ENCODE measurements around the gene PSMC1. TPM values are rescaled to one million over a fixed set of nuclear protein-coding genes. Genes with fewer than 3 reads are reported as not detected.

The PSMC1 gene
- total RNA-seq, 8 experiments from 2014 or later = 156 to 273 (median 207) TPM

- 80 to 100% (median 93%) methylated on average over 1 to 3 of the region's 7 CpGs; no CpG with 5 or more reads in 2 of the 10 experiments for WGBS, 10 experiments
- ATAC-seq (replicated peaks in 6 of 8) = no peak
- in situ Hi-C loops (cut with MboI; ENCODE audit: low pct_unique_long_range_greater_than_20kb in 2 of 9, low sequenced_read_pairs in 9 of 9, unreplicated experiment in 9 of 9) = no loop called here
- Histone ChIP-seq H3K4me3 (no peak overlapping the region), H3K4me1 (replicated peaks in 1 of 2) (no peaks in the 10 kb centered on the region), H3K27ac (no peak overlapping the region)
These were observed 40.3 kb downstream of the PSMC1 start for GRCh38 chr14:90296641-90297040.

DNA sequence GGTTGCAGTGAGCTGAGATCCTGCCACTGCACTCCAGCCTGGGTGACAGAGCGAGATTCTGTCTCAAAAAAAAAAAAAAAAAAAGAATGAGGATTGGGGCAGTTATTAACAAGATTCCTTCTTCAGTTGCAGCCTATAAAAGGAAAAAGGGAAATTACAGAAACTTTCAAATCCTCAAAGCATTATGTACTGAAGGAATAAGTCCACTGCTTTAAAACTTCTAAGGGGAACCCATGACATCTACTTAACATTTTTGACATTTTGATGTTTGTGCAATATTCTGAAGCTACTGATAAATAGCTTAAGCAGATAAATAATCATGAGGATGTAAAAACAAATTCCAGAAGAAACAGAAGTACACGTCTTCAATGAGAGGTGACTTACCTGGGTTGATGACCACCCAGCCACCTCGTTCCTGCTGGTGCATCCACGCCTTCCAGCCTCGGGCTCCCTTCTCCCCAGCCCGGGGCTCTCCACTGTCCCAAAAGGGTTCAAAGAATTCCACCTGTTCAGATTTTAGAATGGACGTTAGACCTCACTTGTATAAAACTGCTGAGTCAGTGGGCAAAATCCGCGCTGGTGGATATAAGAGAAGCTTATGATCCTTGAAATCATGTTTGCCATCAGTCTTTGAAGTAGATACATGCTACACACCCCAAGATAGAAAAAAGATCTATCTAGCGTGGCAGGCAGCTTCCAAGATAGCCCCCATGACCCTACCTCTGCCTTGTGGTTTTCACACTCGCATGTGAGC, 41.7 kb downstream of the PSMC1 start:
- ATAC-seq (replicated peaks in 6 of 8) = no peak
- WGBS, 10 experiments = 83 to 100% (median 94%) methylated on average over 2 to 9 of the region's 11 CpGs
- Histone ChIP-seq H3K4me3 (no peak overlapping the region), H3K27ac (no peak overlapping the region), H3K4me1 (replicated peaks in 1 of 2) (no peaks in the 10 kb centered on the region)
- in situ Hi-C loops (cut with MboI; ENCODE audit: low pct_unique_long_range_greater_than_20kb in 2 of 9, low sequenced_read_pairs in 9 of 9, unreplicated experiment in 9 of 9) = no loop called here

DNA sequence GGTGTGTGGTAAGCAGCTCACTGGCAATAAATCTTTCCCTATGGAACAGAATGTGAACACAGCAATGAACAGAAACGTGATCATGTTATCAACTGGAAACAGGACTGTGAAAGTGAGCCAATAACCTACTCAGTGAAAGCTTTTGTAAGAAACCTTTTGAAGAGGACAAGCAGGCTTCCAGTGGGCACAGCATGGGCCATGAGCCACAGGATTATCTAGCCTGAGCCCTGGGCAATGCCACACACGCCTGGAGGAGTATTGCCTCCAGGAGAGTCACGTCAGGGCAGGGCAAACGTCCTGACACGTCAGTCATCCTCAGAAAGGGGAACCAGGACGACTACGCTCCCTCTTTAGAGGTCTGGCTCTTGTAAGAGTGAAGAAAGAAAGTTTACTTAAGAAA, 43.1 kb downstream of the PSMC1 start:
- in situ Hi-C loops (cut with MboI; ENCODE audit: low pct_unique_long_range_greater_than_20kb in 2 of 9, low sequenced_read_pairs in 9 of 9, unreplicated experiment in 9 of 9) = no loop called here
- Histone ChIP-seq H3K4me1 (replicated peaks in 1 of 2) (no peaks in the 10 kb centered on the region), H3K27ac (no peak overlapping the region), H3K4me3 (no peak overlapping the region)
- no peak for ATAC-seq (replicated peaks in 6 of 8)
- 33 to 93% (median 74%) methylated on average over 1 to 5 of the region's 7 CpGs; no CpG with 5 or more reads in 2 of the 10 experiments for WGBS, 10 experiments

DNA sequence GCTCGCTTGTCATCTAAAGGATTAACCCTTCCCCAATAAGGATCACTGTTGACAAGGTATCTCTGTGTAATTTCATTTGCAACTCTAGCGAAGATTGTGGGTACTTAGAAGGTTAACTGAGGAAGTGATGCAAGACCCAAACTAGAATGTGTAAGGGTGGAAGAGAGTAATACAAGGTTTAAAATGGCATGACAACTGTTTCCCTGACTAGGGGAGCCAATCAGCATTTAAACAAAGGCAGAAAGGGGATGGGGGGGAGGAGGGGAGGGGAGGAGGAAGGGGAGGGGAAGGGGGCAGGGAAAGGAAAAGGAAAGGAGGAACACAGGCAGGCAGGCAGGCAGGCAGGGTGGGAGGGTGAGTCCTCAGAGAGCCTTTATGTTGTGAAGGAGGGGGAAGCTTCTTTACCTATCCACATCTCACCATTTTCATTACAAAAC, 44.3 kb downstream of the PSMC1 start:
- Histone ChIP-seq H3K27ac (no peak overlapping the region), H3K4me1 (replicated peaks in 1 of 2) (no peaks in the 10 kb centered on the region), H3K4me3 (no peak overlapping the region)
- in situ Hi-C loops (cut with MboI; ENCODE audit: low pct_unique_long_range_greater_than_20kb in 2 of 9, low sequenced_read_pairs in 9 of 9, unreplicated experiment in 9 of 9) = loop anchor here in 1 of 9 experiments (25.0 kb wide), 1 partner anchor 412 kb away; no protein-coding TSS in a partner anchor
- ATAC-seq (replicated peaks in 6 of 8) = peak in 1 of 8 experiments; percentile 13
- 78 to 100% (median 100%) methylated on average over 1 to 2 of the region's 2 CpGs; no CpG with 5 or more reads in 3 of the 10 experiments for WGBS, 10 experiments

GRCh38 chr14:90301122-90301521, 44.8 kb downstream of the PSMC1 start:
- Histone ChIP-seq H3K27ac (no peak overlapping the region), H3K4me1 (replicated peaks in 1 of 2) (no peaks in the 10 kb centered on the region), H3K4me3 (no peak overlapping the region)
- ATAC-seq (replicated peaks in 6 of 8) = peak in 1 of 8 experiments; percentile 14
- 66 to 100% (median 92%) methylated on average over 1 to 6 of the region's 6 CpGs; no CpG with 5 or more reads in 3 of the 10 experiments for WGBS, 10 experiments
- in situ Hi-C loops (cut with MboI; ENCODE audit: low pct_unique_long_range_greater_than_20kb in 2 of 9, low sequenced_read_pairs in 9 of 9, unreplicated experiment in 9 of 9) = loop anchor here in 1 of 9 experiments (25.0 kb wide), 1 partner anchor 411 kb away; no protein-coding TSS in a partner anchor

- Histone ChIP-seq H3K4me3 (no peak overlapping the region), H3K27ac (no peak overlapping the region), H3K4me1 (replicated peaks in 1 of 2) (no peaks in the 10 kb centered on the region)
- ATAC-seq (replicated peaks in 6 of 8) = peak in 7 of 8 experiments; percentile 50 to 68 (median 62)
- in situ Hi-C loops (cut with MboI; ENCODE audit: low pct_unique_long_range_greater_than_20kb in 2 of 9, low sequenced_read_pairs in 9 of 9, unreplicated experiment in 9 of 9) = loop anchor here in 1 of 9 experiments (25.0 kb wide), 1 partner anchor 411 kb away; no protein-coding TSS in a partner anchor
- 26 to 100% (median 72%) methylated on average over 1 to 5 of the region's 5 CpGs; no CpG with 5 or more reads in 1 of the 10 experiments for WGBS, 10 experiments
These were observed 45.3 kb downstream of the PSMC1 start for GRCh38 chr14:90301668-90302090.

DNA sequence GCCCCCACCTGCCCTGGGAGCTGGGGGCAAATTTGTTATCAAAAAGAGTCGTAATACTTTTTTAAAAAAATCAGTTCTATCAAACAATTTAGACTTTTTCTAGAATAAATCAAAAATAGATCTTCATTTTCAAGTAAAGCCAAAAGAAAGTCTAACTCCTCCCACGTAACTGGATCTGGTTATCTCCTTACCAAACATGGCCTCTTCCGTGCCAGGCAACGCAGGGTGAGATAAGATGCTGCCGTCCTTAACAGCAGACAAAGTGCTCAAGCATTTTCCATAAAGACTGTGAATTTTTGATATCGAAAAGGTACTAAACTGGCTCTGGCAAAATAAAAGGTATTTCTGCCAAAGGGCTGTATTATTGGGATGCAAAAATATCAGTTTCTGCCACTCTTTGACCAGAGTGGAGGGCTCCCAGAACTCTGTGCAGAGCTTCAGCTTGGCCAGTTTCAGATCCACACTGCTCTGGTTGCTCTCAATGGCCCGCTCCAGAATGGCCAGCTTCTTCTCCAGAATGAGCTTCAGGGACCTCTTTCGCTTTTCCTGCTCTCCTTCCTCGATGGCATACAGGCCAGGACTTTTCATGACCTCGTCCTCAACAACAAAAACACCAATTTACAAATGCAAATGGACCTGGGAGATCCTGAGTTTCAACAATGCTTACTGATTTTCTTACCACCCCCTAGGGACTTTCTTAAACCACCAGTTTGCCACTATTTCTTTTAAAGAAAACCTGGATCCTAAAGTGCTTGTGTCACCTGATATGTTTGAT, 46.4 kb downstream of the PSMC1 start:
- peak in 2 of 8 experiments; percentile 58 to 67 for ATAC-seq (replicated peaks in 6 of 8)

DNA sequence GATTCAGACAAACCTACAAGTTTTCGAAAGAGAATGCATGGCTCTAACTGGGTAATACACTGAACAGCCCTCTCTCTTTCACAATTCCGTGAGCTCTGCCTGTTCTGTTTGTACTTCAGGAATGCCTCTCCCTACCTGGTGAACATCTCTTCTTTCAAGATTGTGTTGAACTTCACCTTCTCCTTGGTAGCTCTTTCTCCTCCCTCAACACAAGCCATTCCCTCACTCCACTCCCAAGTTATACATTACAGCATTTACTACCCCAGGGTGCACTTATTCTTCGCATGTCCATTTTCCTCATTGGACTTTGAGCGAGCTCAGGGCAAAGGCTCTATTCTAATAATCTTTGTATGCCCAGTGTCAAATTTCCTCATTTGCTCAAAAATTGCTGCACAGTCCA, 47.1 kb downstream of the PSMC1 start:
- no peak overlapping the region for H3K27ac ChIP-seq
- H3K4me3 ChIP-seq = no peak overlapping the region
- ATAC-seq (replicated peaks in 6 of 8) = no peak
- in situ Hi-C loops (cut with MboI; ENCODE audit: low pct_unique_long_range_greater_than_20kb in 2 of 9, low sequenced_read_pairs in 9 of 9, unreplicated experiment in 9 of 9) = loop anchor here in 1 of 9 experiments (25.0 kb wide), 1 partner anchor 409 kb away; no protein-coding TSS in a partner anchor
- H3K4me1 ChIP-seq (replicated peaks in 1 of 2) = no peaks in the 10 kb centered on the region
- WGBS, 10 experiments = 86 to 100% (median 96%) methylated on average over 1 to 4 of the region's 4 CpGs; no CpG with 5 or more reads in 2 of the 10 experiments

More for the DNA sequence above, 46.4 kb downstream of the PSMC1 start:
- WGBS, 10 experiments = 33 to 100% (median 79%) methylated on average over 2 to 9 of the region's 10 CpGs
- Histone ChIP-seq H3K4me3 (no peak overlapping the region), H3K4me1 (replicated peaks in 1 of 2) (no peaks in the 10 kb centered on the region), H3K27ac (no peak overlapping the region)
- in situ Hi-C loops (cut with MboI; ENCODE audit: low pct_unique_long_range_greater_than_20kb in 2 of 9, low sequenced_read_pairs in 9 of 9, unreplicated experiment in 9 of 9) = loop anchor here in 1 of 9 experiments (25.0 kb wide), 1 partner anchor 410 kb away; no protein-coding TSS in a partner anchor

DNA sequence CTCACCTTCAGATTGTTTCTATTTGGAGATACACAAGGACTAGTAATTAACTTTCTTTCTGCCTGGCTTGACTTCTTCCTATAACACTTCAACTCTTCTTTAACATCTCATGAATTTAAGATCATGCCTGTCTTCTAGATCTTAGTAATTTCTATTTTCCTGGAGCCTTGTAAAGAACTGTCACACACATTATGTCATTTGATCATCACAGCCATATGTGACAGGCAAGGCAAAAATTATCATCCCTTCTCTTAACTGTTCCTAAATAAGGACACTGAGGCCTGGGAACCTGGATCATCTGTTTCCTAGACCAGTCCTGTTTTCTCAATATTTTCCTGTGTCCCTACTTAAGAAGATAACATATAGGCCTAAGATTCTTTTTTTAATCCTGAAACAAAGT, 48.1 kb downstream of the PSMC1 start:
- no peak overlapping the region for H3K4me3 ChIP-seq
- H3K27ac ChIP-seq = no peak overlapping the region
- H3K4me1 ChIP-seq (replicated peaks in 1 of 2) = no peaks in the 10 kb centered on the region
- no peak for ATAC-seq (replicated peaks in 6 of 8)
- in situ Hi-C loops (cut with MboI; ENCODE audit: low pct_unique_long_range_greater_than_20kb in 2 of 9, low sequenced_read_pairs in 9 of 9, unreplicated experiment in 9 of 9) = loop anchor here in 1 of 9 experiments (25.0 kb wide), 1 partner anchor 408 kb away; no protein-coding TSS in a partner anchor

DNA sequence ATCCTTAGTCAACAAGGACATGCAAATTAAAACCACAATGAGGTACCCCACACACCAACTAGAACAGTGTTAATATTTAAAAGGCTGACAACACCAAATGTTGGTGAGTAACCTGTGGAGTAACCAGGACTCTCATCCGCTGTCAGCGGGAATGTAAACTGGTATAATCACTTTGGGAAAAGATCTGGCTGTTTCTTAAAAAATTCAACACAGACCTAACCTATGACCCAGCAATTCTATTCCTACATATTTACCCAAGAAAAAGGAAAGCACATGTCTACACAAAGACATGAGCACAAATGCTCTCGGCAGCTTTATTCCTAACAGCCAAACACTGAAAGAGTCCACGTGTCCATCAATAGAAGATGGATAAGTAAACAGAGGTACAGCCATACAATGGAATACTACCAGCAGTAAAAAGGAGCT, 48.8 kb downstream of the PSMC1 start:
- WGBS, 10 experiments = 17 to 83% (median 69%) methylated on average over 2 to 4 of the region's 4 CpGs; no CpG with 5 or more reads in 2 of the 10 experiments
- in situ Hi-C loops (cut with MboI; ENCODE audit: low pct_unique_long_range_greater_than_20kb in 2 of 9, low sequenced_read_pairs in 9 of 9, unreplicated experiment in 9 of 9) = loop anchor here in 1 of 9 experiments (25.0 kb wide), 1 partner anchor 407 kb away; no protein-coding TSS in a partner anchor
- peak in 3 of 8 experiments; percentile 9 to 82 (median 27) for ATAC-seq (replicated peaks in 6 of 8)
- no peak overlapping the region for H3K4me3 ChIP-seq
- no peak overlapping the region for H3K27ac ChIP-seq
- H3K4me1 ChIP-seq (replicated peaks in 1 of 2) = no peaks in the 10 kb centered on the region

GRCh38 chr14:90308561-90308960, 52.2 kb downstream of the PSMC1 start:
- in situ Hi-C loops (cut with MboI; ENCODE audit: low pct_unique_long_range_greater_than_20kb in 2 of 9, low sequenced_read_pairs in 9 of 9, unreplicated experiment in 9 of 9) = loop anchor here in 1 of 9 experiments (25.0 kb wide), 1 partner anchor 404 kb away; no protein-coding TSS in a partner anchor
- ATAC-seq (replicated peaks in 6 of 8) = no peak
- WGBS, 10 experiments = 94 to 100% (median 100%) methylated on average over 1 to 7 of the region's 7 CpGs; no CpG with 5 or more reads in 2 of the 10 experiments
- no peaks in the 10 kb centered on the region for H3K4me1 ChIP-seq (replicated peaks in 1 of 2)
- no peak overlapping the region for H3K4me3 ChIP-seq
- no peak overlapping the region for H3K27ac ChIP-seq

DNA sequence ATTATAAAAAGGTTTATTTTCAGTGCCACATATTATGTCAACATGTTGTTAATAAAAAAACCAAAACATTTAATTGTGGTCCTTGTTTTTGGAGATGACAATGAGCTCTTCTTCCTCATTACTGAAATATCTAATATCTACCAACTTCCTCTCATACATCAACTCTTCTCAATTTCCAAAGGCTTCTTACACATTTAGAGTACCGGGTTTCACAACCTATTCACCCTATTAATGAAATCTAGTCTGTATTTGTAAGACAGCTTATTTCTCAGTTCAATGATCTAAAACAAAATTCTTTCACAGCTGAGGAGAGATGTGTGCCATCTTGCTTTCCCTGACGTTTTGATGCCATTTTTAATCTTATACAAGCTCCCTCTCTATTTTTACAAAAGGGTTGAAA, 60.9 kb downstream of the PSMC1 start:
- ATAC-seq (replicated peaks in 6 of 8) = no peak
- Histone ChIP-seq H3K4me1 (replicated peaks in 1 of 2) (no peaks in the 10 kb centered on the region), H3K4me3 (no peak overlapping the region), H3K27ac (no peak overlapping the region)
- 57 to 100% (median 91%) methylated on average over 1 to 2 of the region's 2 CpGs for WGBS, 10 experiments
- in situ Hi-C loops (cut with MboI; ENCODE audit: low pct_unique_long_range_greater_than_20kb in 2 of 9, low sequenced_read_pairs in 9 of 9, unreplicated experiment in 9 of 9) = loop anchor here in 1 of 9 experiments (25.0 kb wide), 1 partner anchor 395 kb away; no protein-coding TSS in a partner anchor

Measured in motor neuron (in vitro differentiated cells).